Measurements from ENCODE around the gene PEX13.

DNA sequence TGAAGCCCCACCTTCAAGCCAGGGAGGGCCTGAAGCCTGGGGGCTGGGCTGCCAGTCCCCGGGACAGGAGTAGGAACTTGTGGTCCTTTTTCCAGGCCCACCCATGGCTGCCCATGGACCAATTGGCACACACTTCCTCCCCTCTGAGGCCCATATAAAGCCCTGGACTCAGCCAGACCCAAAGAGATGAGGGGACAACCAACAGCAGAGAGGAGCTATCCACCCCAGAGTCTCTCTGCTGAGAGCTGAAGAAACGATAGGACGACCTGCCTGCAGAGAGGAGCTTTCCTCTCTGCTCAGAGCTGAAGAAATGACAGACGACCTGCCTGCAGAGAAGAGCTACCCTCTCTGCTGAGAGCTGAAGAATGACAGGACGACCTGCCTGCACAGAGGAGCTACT lies 43.8 kb upstream of the PEX13 start:
- TF ChIP-seq, protein P1, sequence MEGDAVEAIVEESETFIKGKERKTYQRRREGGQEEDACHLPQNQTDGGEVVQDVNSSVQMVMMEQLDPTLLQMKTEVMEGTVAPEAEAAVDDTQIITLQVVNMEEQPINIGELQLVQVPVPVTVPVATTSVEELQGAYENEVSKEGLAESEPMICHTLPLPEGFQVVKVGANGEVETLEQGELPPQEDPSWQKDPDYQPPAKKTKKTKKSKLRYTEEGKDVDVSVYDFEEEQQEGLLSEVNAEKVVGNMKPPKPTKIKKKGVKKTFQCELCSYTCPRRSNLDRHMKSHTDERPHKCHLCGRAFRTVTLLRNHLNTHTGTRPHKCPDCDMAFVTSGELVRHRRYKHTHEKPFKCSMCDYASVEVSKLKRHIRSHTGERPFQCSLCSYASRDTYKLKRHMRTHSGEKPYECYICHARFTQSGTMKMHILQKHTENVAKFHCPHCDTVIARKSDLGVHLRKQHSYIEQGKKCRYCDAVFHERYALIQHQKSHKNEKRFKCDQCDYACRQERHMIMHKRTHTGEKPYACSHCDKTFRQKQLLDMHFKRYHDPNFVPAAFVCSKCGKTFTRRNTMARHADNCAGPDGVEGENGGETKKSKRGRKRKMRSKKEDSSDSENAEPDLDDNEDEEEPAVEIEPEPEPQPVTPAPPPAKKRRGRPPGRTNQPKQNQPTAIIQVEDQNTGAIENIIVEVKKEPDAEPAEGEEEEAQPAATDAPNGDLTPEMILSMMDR (IDR thresholded peaks at IDR 0.05): no peak
- TF ChIP-seq EP300 (IDR thresholded peaks at IDR 0.05) (no peak), POLR2A (IDR thresholded peaks at IDR 0.05) (no peak)

Measured in gastroesophageal sphincter (tissue), 3 donors.